ENCODE results near the gene MICOS13. TPM values are rescaled to one million over a fixed set of nuclear protein-coding genes. Genes with fewer than 3 reads are reported as not detected.
A peak's percentile ranks its signal among the peaks of the same experiment; 100 is the strongest.

Gene MICOS13
- total RNA-seq, 1 experiment from 2014 or later: 52.1 TPM

GRCh38 chr19:5687360-5688198, 7.3 kb upstream of the MICOS13 start:
- DNase-seq (ENCODE audit: low read depth): no peak

GRCh38 chr19:5686647-5687359, 6.5 kb upstream of the MICOS13 start:
- peak; percentile 84 for DNase-seq (ENCODE audit: low read depth)

- DNase-seq (ENCODE audit: low read depth): no peak
Measured at GRCh38 chr19:5686326-5686646, 6.0 kb upstream of the MICOS13 start.

- no peak for DNase-seq (ENCODE audit: low read depth)
Measured at GRCh38 chr19:5684694-5685430, 4.5 kb upstream of the MICOS13 start.

- no peak for DNase-seq (ENCODE audit: low read depth)
Measured at GRCh38 chr19:5683177-5683886, 3.0 kb upstream of the MICOS13 start.

- DNase-seq (ENCODE audit: low read depth): no peak
Measured at GRCh38 chr19:5682107-5682482, 1.8 kb upstream of the MICOS13 start.

- no peak for DNase-seq (ENCODE audit: low read depth)
Measured at GRCh38 chr19:5681391-5682106, 1.2 kb upstream of the MICOS13 start.

GRCh38 chr19:5680084-5680436, 256 bp downstream of the MICOS13 start:
- DNase-seq (ENCODE audit: low read depth): no peak

GRCh38 chr19:5679289-5680083, 830 bp downstream of the MICOS13 start:
- DNase-seq (ENCODE audit: low read depth): no peak

- DNase-seq (ENCODE audit: low read depth): no peak
Measured at GRCh38 chr19:5678071-5678718, 2.1 kb downstream of the MICOS13 start.

GRCh38 chr19:5677580-5677979, 2.7 kb downstream of the MICOS13 start:
- no peak for DNase-seq (ENCODE audit: low read depth)

- DNase-seq (ENCODE audit: low read depth): no peak
Measured at GRCh38 chr19:5677136-5677535, 3.2 kb downstream of the MICOS13 start.

GRCh38 chr19:5676772-5677105, 3.6 kb downstream of the MICOS13 start:
- DNase-seq (ENCODE audit: low read depth): peak; percentile 85

GRCh38 chr19:5676105-5676771, 4.1 kb downstream of the MICOS13 start:
- DNase-seq (ENCODE audit: low read depth): peak; percentile 81

GRCh38 chr19:5674714-5675113, 5.6 kb downstream of the MICOS13 start:
- no peak for DNase-seq (ENCODE audit: low read depth)

GRCh38 chr19:5673752-5674151, 6.6 kb downstream of the MICOS13 start:
- no peak for DNase-seq (ENCODE audit: low read depth)

- DNase-seq (ENCODE audit: low read depth): no peak
Measured at GRCh38 chr19:5672708-5673459, 7.4 kb downstream of the MICOS13 start.

GRCh38 chr19:5671600-5671999, 8.7 kb downstream of the MICOS13 start:
- no peak for DNase-seq (ENCODE audit: low read depth)

- DNase-seq (ENCODE audit: low read depth): no peak
Measured at GRCh38 chr19:5669212-5669611, 11.1 kb downstream of the MICOS13 start.
